NT2/D1 (cell line): ENCODE data around the gene REPS1.

Experiments
- SUZ12 ChIP-seq: IDR thresholded peaks from 2 replicates; pipeline ENCODE4 v1.6.1; 2011; ENCODE audit not compliant: insufficient read length, insufficient read depth; ENCODE audit errors: extremely low read depth
- YY1 ChIP-seq: IDR thresholded peaks from 2 replicates; pipeline ENCODE4 v1.6.1; 2011; ENCODE audit not compliant: insufficient read length, insufficient read depth
- ZNF274 ChIP-seq: IDR thresholded peaks from 2 replicates; pipeline ENCODE4 v1.6.1; 2011; ENCODE audit warnings: mild to moderate bottlenecking, low read depth, low read length

DNA sequence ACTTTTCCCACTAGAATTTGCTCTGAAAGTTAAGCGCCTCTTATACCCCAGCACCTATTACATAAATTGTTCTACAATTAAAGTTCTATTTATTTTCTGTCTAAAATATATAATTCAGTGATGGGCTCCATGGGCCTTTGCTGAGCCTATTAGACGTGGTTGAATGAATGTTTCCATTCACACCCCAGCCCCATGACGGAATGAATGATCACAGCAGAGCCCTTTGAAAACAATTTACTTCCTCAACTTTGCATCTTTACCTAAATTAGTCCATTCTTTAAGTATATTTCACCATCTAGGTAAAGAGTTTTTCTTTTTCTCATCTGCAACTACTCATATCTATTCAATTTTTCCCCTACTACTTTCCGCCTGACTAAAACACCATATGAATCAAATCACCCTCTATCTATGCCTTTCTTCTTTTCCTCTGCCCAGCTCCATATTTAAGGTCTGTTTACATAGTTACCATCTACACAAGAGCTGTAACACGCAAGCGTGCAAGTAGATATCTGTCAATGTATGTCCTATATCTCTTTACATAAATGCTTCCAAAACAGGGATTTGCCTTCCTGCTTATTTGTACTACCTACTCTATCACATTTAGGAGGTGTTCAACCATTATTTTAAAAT, 122.5 kb downstream of the REPS1 start:
- TF ChIP-seq ZNF274 (no peak), YY1 (no peak), SUZ12 (no peak)
